GM23338 (cell line): ENCODE data around the gene CFAP141.

ENCODE experiments used
- CREB1 ChIP-seq: fragments of 250-450 bp; sonication (Bioruptor Pico); IDR thresholded peaks from 2 replicates; pipeline ENCODE4 v1.5.0; 2020; ENCODE audit warnings: low read depth, mild to moderate bottlenecking, moderate library complexity
- ETS1 ChIP-seq: IDR thresholded peaks from 2 replicates; pipeline ENCODE4 v1.6.1; 2016; ENCODE audit warnings: antibody characterized with exemption
- EZH2 ChIP-seq: fragments of 200-600 bp; sonication (generic); IDR thresholded peaks from one replicate; pipeline ENCODE4 v1.8.0; 2017; ENCODE audit warnings: antibody characterized with exemption, mild to moderate bottlenecking, low read depth; ENCODE audit not compliant: unreplicated experiment
- EZH2phosphoT487 ChIP-seq: fragments of 200-600 bp; sonication (generic); IDR thresholded peaks from one replicate; pipeline ENCODE4 v1.8.1; 2018; ENCODE audit warnings: antibody characterized with exemption; ENCODE audit not compliant: unreplicated experiment
- JUNB ChIP-seq: IDR thresholded peaks from one replicate; pipeline ENCODE4 v1.6.1; 2016; ENCODE audit warnings: antibody characterized with exemption; ENCODE audit not compliant: unreplicated experiment
- NANOG ChIP-seq: IDR thresholded peaks from 2 replicates; pipeline ENCODE4 v1.6.1; 2016; ENCODE audit warnings: antibody characterized with exemption, borderline replicate concordance
- POLR2AphosphoS5 ChIP-seq: IDR thresholded peaks from 2 replicates; pipeline ENCODE4 v1.6.1; 2016; ENCODE audit warnings: antibody characterized with exemption, low read depth
- REST ChIP-seq: IDR thresholded peaks from one replicate; pipeline ENCODE4 v1.6.1; 2018; ENCODE audit warnings: antibody characterized with exemption; ENCODE audit not compliant: unreplicated experiment
- TF ChIP-seq, protein P1 (sequence below), 2 experiments: fragments of 200-600 bp in 1 of 2; sonication (generic) in 1 of 2; conservative IDR thresholded peaks; 2 replicates each; pipeline versions ENCODE4 v1.5.1 to v1.6.1; 2016 to 2017; ENCODE audit warnings: antibody characterized with exemption in 2 of 2, low read depth in 2 of 2, mild to moderate bottlenecking in 2 of 2, moderate library complexity in 1 of 2
- TF ChIP-seq, protein P2 (sequence below): fragments of 250-450 bp; sonication (Bioruptor Pico); IDR thresholded peaks from 2 replicates; pipeline ENCODE4 v1.5.0; 2020; ENCODE audit warnings: mild to moderate bottlenecking, moderate library complexity

DNA sequence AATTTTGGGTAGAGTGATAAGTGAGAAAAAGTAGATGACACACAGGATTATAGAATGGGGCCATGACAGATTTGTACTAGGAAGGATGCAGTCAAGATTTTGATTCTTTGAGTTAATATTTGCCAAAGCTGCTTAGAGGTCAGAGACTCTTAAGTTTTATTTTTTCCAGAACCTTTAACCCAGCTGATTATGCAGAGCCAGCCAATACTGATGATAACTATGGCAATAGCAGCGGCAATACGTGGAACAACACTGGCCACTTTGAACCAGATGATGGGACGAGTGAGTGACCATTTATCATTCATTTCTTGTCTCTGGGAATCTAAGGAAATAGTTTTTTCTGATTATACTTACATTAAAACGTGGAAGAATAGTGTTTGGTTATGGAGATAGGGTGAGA is 30.7 kb upstream of the CFAP141 start:
- TF ChIP-seq, protein P1, sequence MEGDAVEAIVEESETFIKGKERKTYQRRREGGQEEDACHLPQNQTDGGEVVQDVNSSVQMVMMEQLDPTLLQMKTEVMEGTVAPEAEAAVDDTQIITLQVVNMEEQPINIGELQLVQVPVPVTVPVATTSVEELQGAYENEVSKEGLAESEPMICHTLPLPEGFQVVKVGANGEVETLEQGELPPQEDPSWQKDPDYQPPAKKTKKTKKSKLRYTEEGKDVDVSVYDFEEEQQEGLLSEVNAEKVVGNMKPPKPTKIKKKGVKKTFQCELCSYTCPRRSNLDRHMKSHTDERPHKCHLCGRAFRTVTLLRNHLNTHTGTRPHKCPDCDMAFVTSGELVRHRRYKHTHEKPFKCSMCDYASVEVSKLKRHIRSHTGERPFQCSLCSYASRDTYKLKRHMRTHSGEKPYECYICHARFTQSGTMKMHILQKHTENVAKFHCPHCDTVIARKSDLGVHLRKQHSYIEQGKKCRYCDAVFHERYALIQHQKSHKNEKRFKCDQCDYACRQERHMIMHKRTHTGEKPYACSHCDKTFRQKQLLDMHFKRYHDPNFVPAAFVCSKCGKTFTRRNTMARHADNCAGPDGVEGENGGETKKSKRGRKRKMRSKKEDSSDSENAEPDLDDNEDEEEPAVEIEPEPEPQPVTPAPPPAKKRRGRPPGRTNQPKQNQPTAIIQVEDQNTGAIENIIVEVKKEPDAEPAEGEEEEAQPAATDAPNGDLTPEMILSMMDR (conservative IDR thresholded peaks at IDR 0.05; ENCODE audit: low read depth in 2 of 2), result no peak
- TF ChIP-seq POLR2AphosphoS5, result no peak
- TF ChIP-seq EZH2phosphoT487, result no peak
- no peak for TF ChIP-seq EZH2
- no peak for TF ChIP-seq ETS1
- TF ChIP-seq, protein P2, sequence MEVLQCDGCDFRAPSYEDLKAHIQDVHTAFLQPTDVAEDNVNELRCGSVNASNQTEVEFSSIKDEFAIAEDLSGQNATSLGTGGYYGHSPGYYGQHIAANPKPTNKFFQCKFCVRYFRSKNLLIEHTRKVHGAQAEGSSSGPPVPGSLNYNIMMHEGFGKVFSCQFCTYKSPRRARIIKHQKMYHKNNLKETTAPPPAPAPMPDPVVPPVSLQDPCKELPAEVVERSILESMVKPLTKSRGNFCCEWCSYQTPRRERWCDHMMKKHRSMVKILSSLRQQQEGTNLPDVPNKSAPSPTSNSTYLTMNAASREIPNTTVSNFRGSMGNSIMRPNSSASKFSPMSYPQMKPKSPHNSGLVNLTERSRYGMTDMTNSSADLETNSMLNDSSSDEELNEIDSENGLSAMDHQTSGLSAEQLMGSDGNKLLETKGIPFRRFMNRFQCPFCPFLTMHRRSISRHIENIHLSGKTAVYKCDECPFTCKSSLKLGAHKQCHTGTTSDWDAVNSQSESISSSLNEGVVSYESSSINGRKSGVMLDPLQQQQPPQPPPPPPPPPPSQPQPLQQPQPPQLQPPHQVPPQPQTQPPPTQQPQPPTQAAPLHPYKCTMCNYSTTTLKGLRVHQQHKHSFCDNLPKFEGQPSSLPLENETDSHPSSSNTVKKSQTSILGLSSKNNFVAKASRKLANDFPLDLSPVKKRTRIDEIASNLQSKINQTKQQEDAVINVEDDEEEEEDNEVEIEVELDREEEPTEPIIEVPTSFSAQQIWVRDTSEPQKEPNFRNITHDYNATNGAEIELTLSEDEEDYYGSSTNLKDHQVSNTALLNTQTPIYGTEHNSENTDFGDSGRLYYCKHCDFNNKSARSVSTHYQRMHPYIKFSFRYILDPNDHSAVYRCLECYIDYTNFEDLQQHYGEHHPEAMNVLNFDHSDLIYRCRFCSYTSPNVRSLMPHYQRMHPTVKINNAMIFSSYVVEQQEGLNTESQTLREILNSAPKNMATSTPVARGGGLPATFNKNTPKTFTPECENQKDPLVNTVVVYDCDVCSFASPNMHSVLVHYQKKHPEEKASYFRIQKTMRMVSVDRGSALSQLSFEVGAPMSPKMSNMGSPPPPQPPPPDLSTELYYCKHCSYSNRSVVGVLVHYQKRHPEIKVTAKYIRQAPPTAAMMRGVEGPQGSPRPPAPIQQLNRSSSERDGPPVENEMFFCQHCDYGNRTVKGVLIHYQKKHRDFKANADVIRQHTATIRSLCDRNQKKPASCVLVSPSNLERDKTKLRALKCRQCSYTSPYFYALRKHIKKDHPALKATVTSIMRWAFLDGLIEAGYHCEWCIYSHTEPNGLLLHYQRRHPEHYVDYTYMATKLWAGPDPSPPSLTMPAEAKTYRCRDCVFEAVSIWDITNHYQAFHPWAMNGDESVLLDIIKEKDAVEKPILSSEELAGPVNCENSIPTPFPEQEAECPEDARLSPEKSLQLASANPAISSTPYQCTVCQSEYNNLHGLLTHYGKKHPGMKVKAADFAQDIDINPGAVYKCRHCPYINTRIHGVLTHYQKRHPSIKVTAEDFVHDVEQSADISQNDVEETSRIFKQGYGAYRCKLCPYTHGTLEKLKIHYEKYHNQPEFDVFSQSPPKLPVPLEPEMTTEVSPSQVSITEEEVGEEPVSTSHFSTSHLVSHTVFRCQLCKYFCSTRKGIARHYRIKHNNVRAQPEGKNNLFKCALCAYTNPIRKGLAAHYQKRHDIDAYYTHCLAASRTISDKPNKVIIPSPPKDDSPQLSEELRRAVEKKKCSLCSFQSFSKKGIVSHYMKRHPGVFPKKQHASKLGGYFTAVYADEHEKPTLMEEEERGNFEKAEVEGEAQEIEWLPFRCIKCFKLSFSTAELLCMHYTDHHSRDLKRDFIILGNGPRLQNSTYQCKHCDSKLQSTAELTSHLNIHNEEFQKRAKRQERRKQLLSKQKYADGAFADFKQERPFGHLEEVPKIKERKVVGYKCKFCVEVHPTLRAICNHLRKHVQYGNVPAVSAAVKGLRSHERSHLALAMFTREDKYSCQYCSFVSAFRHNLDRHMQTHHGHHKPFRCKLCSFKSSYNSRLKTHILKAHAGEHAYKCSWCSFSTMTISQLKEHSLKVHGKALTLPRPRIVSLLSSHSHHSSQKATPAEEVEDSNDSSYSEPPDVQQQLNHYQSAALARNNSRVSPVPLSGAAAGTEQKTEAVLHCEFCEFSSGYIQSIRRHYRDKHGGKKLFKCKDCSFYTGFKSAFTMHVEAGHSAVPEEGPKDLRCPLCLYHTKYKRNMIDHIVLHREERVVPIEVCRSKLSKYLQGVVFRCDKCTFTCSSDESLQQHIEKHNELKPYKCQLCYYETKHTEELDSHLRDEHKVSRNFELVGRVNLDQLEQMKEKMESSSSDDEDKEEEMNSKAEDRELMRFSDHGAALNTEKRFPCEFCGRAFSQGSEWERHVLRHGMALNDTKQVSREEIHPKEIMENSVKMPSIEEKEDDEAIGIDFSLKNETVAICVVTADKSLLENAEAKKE (CRISPR knock-in tag), result no peak
- no peak for TF ChIP-seq NANOG
- no peak for TF ChIP-seq REST
- TF ChIP-seq JUNB, result no peak
- TF ChIP-seq CREB1 (CRISPR knock-in tag), result no peak
